ENCODE measurements around the gene PPP1R13L. TPM values are rescaled to one million over a fixed set of nuclear protein-coding genes. Genes with fewer than 3 reads are reported as not detected.
A peak's percentile ranks its signal among the peaks of the same experiment; 100 is the strongest.

Gene PPP1R13L
- total RNA-seq, 1 experiment from 2014 or later = 5.1 TPM

DNA sequence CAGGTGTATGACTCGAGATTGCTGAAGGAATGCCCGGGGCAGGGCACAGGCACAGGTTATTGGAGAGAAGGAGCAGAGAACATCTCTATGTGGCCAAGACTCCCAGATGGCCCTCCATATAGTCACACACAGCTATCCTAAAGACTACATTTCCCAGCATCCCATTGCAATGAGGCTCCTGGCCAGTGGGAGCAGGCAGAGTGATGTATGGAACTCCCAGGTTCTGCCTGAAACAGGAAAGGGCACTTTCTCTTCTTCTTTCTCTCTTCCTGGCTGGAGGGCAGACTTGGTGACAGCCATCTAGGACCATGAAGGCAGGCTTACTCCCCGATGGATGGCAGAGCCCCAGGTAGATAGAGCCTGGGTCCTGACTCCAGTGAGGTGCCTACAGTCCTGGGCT is 13.5 kb downstream of the PPP1R13L start:
- no peaks in the 10 kb centered on the region for H3K27me3 ChIP-seq (replicated peaks)
- DNase-seq (ENCODE audit: low read depth in 1 of 2, low spot score in 2 of 2) = no peak
- H3K27ac ChIP-seq = no peak overlapping the region
- no peaks in the 10 kb centered on the region for H3K9me3 ChIP-seq (replicated peaks)
- H3K4me3 ChIP-seq = no peak overlapping the region
- no peaks in the 10 kb centered on the region for H3K36me3 ChIP-seq
- H3K4me1 ChIP-seq (replicated peaks) = 0 out of 2 replicates have a peak, but pooled peaks cover 3% of the 10 kb centered on the region

DNA sequence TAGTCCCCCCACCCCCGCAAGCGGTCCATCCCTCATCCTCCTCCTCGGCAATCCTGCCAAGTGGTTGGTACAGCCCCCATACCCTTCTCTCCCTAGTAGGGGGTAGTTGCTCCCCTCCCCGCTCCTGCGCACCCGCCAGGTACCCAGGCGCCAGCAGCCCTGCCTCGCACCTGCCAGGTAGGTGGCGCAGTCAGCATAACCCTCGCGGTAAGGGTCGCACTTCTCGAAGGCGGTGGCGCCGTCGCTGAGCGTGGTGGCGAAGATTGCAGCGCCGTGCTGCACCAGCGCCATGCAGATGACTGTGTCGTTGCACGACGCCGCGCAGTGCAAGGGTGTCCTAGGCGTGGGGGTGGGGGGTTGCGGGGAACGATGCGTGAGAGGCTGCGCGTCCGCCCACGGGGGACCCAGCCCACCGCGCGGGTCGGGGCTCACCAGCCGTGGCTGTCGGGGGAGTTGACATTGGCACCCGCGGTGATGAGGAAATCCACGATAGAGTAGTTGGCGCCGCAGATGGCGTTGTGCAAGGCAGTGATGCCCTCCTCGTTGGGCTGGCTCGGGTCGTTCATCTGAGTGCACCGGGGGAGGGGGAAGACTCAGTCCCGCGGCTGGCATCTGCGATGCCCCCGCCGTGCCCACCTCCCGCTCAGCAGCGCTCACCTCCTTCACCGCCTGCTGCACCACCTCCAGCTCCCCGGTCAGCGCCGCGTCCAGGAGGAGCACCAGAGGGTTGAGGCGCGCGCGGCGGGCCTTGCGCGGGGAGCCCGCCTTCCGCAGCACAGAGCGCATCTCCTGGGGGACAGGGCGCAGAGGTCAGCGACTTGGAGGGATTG is 19.3 kb downstream of the PPP1R13L start:
- H3K9me3 ChIP-seq (replicated peaks) = no peaks in the 10 kb centered on the region
- H3K4me1 ChIP-seq (replicated peaks) = peaks cover 6% of the 10 kb centered on the region; the same call in 1 of the 2 replicates
- DNase-seq (ENCODE audit: low read depth in 1 of 2, low spot score in 2 of 2) = no peak
- H3K27ac ChIP-seq = no peak overlapping the region
- no peak overlapping the region for H3K4me3 ChIP-seq
- H3K27me3 ChIP-seq (replicated peaks) = no peaks in the 10 kb centered on the region
- no peaks in the 10 kb centered on the region for H3K36me3 ChIP-seq

DNA sequence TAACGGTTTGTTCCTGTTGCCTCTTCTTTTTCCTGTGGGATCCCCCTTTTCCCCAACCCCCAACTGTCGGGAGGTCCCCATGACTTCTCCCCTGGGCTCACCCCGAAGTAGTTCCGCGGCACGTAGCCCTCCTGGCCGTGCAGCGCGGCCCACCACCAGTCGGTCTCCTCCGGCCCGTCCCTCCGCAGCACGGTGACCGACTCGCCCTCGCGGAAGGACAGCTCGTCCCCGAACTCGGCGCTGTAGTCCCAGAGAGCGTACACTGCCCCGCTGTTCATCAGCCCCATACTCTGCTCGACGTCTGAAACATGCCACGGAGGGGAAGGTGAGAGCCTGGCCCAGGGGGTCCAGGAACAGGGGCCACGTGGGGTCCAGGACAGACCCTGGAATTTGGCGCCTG is 22.4 kb downstream of the PPP1R13L start:
- H3K9me3 ChIP-seq (replicated peaks) = 0 out of 2 replicates have a peak, but pooled peaks cover 3% of the 10 kb centered on the region
- H3K4me1 ChIP-seq (replicated peaks) = peaks cover 24% of the 10 kb centered on the region
- no peaks in the 10 kb centered on the region for H3K27me3 ChIP-seq (replicated peaks)
- DNase-seq (ENCODE audit: low read depth in 1 of 2, low spot score in 2 of 2) = no peak
- no peaks in the 10 kb centered on the region for H3K36me3 ChIP-seq
- H3K4me3 ChIP-seq = no peak overlapping the region
- H3K27ac ChIP-seq = no peak overlapping the region

DNA sequence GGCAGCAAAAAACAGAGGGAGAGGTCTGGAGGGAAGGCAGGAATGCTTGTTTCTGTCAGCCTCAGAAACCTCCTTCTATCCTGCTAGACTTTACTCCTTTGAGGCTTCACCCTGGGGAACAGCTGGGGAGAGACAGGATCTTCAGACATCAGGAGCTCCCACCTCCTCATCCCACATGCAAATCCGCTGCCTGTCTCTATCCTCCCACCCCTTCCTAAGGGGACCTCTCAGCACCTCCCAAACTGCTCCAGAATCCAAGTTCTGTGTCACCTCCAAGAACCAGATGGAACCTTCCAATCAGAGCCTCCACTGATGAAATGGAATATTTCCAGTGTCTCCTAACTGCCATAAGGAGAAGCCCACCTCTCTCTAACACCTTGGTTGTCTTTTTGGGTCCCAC is 24.8 kb downstream of the PPP1R13L start:
- Histone ChIP-seq H3K27me3 (replicated peaks) (no peaks in the 10 kb centered on the region), H3K27ac (peak overlapping the region; percentile 32; the same call in 1 of the 2 replicates), H3K4me1 (replicated peaks) (peaks cover 38% of the 10 kb centered on the region), H3K4me3 (no peak overlapping the region), H3K9me3 (replicated peaks) (0 out of 2 replicates have a peak, but pooled peaks cover 3% of the 10 kb centered on the region), H3K36me3 (no peaks in the 10 kb centered on the region)
- no peak for DNase-seq (ENCODE audit: low read depth in 1 of 2, low spot score in 2 of 2)

DNA sequence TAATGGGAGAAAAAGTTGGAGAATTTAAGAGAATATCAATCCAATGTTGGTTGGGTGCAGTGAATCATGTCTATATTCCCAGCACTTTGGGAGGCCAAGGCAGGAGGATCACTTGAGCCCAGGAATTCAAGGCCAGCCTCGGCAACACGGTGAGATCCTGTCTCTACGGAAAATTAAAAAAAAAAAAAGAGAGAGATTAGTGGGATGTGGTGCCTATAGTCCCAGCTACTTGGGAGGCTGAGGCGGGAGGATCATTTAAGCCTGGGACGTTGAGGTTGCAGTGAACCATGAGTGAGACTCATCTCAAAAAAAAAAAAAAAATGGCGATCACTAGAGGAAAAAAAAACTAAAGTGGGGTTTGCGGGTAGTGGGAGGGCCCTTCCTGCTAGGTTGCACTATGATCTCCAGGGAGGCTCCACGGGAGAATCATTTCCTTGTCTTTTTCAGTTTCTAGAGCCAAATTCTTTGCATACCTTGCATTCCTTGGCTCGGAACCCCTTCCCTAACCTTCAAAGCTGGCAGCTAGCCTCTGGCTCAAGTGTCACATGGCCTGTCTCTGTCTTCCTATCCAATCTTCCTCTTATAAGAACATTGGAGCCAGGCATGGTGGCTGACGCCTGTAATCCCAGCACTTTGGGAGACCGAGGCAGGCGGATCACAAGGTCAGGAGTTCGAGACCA is 28.7 kb downstream of the PPP1R13L start:
- peak; percentile 95 to 97 for DNase-seq (ENCODE audit: low read depth in 1 of 2, low spot score in 2 of 2)
- H3K27me3 ChIP-seq (replicated peaks) = no peaks in the 10 kb centered on the region
- H3K27ac ChIP-seq = peak overlapping the region; percentile 92
- H3K9me3 ChIP-seq (replicated peaks) = 0 out of 2 replicates have a peak, but pooled peaks cover 3% of the 10 kb centered on the region
- H3K4me1 ChIP-seq (replicated peaks) = peaks cover 44% of the 10 kb centered on the region
- no peak overlapping the region for H3K4me3 ChIP-seq
- no peaks in the 10 kb centered on the region for H3K36me3 ChIP-seq

DNA sequence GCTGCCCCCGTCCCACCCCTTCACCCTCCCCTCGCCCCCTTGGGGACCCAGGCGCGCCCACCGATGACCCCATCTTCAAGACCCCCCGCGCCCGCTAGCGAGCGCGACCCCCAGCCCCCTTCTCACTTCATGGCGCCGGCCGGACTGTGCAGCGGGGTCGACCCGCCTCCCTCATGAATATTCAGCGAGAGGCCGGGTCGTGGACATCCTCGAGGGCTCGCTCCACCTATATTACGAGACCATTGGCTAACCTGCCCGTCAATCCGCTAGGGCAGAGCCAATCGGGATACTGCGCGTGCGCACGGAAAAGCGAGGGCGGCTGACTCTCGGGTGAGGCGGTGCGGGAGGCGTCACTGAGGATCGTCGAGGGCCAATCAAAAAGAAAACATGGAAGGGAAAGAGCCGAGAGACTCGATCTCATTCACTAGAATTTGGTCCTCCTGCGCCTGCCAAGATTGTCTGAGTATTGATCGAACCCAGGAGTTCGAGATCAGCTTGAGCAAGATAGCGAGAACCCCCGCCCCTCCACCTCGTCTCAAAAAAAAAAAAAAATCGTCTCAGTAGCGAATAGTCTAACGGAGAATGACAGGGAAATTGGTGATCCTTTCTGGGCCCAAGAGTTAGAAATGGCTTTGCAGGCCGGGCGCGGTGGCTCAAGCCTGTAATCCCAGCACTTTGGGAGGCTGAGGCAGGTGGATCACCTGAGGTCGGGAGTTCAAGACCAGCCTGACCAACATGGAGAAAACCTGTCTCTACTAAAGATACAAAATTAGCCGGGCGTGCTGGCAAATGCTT is 34.3 kb downstream of the PPP1R13L start, which contains the start of gene ERCC2:
TSS of gene ERCC2 (minus strand) at position 164 of the 795 bp plus-strand sequence. CDS start at position 131, 33 bp downstream.
- peak within 1 kb of the TSS; percentile 52 for H3K27ac ChIP-seq

DNA sequence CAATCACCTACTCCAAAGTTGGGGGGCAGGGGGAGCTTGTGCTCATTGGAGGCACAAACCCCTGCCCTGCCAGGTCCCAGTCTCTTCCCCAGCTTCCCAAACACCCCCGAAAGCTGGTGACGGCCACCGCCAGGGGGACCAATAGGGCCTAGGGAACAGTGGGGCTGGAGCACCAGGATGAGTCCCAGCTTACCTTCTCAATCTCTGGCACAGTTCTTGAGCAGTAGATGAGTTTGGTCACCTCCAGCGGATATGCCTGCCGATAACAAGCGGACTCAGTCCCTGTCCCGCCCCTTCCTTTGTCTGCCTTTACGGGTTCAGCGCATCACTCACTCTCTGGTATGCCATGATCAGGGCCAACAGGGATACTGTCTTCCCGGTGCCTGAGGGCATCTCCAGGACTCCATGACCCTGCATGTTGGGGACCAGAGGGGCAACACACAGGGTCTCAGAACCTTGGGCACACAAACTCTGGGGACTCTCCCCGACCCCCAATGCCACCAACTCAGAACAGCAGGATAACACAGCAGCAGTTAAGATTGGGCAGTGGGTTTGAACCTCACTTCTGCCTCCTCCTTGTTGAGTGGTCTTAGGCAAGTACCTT is 36.0 kb downstream of the PPP1R13L start:
- peaks cover 18% of the 10 kb centered on the region for H3K4me1 ChIP-seq (replicated peaks)
- H3K27me3 ChIP-seq (replicated peaks) = no peaks in the 10 kb centered on the region
- H3K9me3 ChIP-seq (replicated peaks) = no peaks in the 10 kb centered on the region
- H3K27ac ChIP-seq = no peak overlapping the region
- no peak for DNase-seq (ENCODE audit: low read depth in 1 of 2, low spot score in 2 of 2)
- H3K4me3 ChIP-seq = no peak overlapping the region
- H3K36me3 ChIP-seq = peaks cover 60% of the 10 kb centered on the region

More for the DNA sequence above, 34.3 kb downstream of the PPP1R13L start, which contains the start of gene ERCC2:
- peak; percentile 96 to 99 for DNase-seq (ENCODE audit: low read depth in 1 of 2, low spot score in 2 of 2)
- Histone ChIP-seq H3K4me1 (replicated peaks) (peaks cover 25% of the 10 kb centered on the region), H3K27me3 (replicated peaks) (no peaks in the 10 kb centered on the region), H3K4me3 (peak within 1 kb of the TSS; percentile 74), H3K36me3 (peaks cover 42% of the 10 kb centered on the region), H3K9me3 (replicated peaks) (no peaks in the 10 kb centered on the region)

DNA sequence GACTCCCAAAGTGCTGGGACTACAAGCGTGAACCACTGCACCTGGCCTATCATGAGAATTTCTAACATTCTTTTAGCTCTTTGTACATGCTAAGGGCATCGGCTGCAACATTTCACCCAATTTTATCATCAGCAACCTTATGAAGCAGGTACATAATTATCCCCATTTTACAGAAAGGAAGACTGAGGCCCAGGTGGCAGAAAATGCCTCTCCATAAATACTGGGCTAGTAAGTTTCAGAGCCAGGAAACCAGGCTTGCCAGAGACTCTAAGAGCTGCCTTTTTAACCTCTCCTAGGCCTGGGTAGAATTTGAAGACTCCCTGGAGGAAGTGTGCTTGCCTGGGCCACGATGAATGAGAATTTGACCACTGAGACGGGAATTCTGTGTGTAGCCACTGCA is 36.7 kb downstream of the PPP1R13L start:
- Histone ChIP-seq H3K36me3 (peaks cover 67% of the 10 kb centered on the region), H3K27ac (no peak overlapping the region), H3K27me3 (replicated peaks) (no peaks in the 10 kb centered on the region), H3K4me1 (replicated peaks) (peaks cover 18% of the 10 kb centered on the region), H3K9me3 (replicated peaks) (no peaks in the 10 kb centered on the region), H3K4me3 (no peak overlapping the region)
- DNase-seq (ENCODE audit: low read depth in 1 of 2, low spot score in 2 of 2) = no peak

DNA sequence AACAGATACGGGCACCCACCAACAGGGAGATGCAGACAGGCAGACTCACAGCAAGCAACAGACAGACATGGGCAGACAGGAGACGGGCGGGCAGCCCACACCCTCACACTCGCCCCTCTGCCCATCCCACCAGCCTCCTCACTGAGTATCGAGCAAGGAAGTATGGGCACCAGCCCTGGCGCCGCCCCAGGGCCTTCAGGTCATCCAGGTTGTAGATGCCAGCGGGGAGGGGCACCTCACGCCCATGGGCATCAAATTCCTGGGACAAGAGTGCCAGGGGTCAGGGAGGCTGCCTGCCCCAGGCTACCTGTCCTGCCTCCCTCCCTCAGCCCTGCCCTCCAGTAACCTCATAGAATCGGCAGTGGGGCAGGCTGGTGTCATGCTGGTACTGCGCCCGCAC is 40.2 kb downstream of the PPP1R13L start:
- H3K4me3 ChIP-seq = no peak overlapping the region
- H3K27me3 ChIP-seq (replicated peaks) = no peaks in the 10 kb centered on the region
- H3K36me3 ChIP-seq = peaks cover 90% of the 10 kb centered on the region
- no peak overlapping the region for H3K27ac ChIP-seq
- H3K4me1 ChIP-seq (replicated peaks) = peaks cover 11% of the 10 kb centered on the region
- no peak for DNase-seq (ENCODE audit: low read depth in 1 of 2, low spot score in 2 of 2)
- H3K9me3 ChIP-seq (replicated peaks) = no peaks in the 10 kb centered on the region

DNA sequence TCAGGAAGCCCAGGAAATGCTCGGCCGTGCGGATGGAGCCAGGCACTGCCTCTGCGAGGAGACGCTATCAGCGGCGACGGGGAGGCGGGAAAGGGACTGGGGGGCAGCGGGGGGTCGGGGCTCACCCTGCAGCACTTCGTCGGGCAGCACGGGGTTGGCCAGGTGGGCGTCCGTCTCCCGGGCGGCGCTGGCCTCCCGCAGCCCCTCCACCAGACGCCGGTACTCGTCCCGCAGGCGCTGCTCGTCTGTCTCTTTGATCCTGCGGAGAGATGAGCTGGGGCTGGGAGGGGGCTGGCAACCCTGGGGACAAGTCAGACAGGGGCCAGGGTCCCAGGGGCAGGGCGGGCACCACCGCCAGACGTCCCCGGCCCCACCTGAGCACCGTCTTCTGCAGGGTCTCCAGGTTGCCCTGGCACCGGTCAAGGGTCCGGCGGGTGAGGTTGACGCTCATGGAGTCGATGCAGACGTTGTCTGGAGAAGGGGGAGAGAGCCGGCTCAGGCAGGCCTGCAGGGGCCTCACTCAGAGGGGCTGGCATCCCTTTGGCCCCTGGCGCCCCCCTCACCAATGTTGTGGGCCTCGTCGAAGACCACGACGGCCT is 40.9 kb downstream of the PPP1R13L start:
- no peak for DNase-seq (ENCODE audit: low read depth in 1 of 2, low spot score in 2 of 2)
- H3K9me3 ChIP-seq (replicated peaks) = no peaks in the 10 kb centered on the region
- no peaks in the 10 kb centered on the region for H3K27me3 ChIP-seq (replicated peaks)
- no peak overlapping the region for H3K4me3 ChIP-seq
- no peak overlapping the region for H3K27ac ChIP-seq
- H3K4me1 ChIP-seq (replicated peaks) = peaks cover 4% of the 10 kb centered on the region
- H3K36me3 ChIP-seq = peaks cover 91% of the 10 kb centered on the region

DNA sequence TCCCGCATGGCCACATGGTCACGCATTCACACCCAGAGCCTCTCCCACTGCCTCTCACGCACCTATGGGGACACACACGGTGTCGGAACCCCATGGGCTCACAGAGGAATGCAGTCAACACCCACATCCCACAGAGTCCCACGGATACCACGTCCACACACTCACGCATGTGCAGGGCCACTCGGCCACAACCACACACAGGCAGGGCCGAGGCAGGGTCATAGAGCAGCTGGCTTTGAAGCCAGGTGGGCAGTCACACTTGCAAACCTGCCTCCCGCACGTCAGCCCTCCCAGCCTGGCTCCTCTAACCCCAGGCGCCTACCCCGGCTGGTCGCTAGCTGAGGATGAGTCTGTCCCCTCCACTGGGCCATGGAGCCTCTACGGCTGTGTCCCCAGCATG is 42.6 kb downstream of the PPP1R13L start:
- H3K27me3 ChIP-seq (replicated peaks) = no peaks in the 10 kb centered on the region
- DNase-seq (ENCODE audit: low read depth in 1 of 2, low spot score in 2 of 2) = no peak
- no peak overlapping the region for H3K27ac ChIP-seq
- no peaks in the 10 kb centered on the region for H3K4me1 ChIP-seq (replicated peaks)
- no peak overlapping the region for H3K4me3 ChIP-seq
- no peaks in the 10 kb centered on the region for H3K9me3 ChIP-seq (replicated peaks)
- peaks cover 93% of the 10 kb centered on the region for H3K36me3 ChIP-seq

DNA sequence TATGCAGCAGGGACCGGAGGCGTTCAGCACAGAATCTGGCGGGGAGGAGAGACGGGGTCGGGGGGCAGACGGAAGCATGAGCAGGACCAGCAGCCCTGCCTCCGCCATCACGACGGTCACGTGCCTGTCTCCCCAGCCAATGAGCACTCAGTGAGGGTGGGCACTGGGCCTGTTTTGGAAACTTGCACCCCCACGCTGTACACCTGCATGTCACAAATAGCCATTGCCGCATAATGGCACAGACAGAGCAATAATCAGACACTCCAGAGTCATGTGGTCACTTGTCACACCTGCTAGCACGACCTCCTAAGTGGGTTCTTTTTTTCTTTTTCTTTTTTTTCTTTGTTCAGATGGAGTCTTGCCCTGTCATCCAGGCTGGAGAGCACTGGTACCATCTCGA is 43.3 kb downstream of the PPP1R13L start:
- no peak overlapping the region for H3K4me3 ChIP-seq
- DNase-seq (ENCODE audit: low read depth in 1 of 2, low spot score in 2 of 2) = no peak
- H3K9me3 ChIP-seq (replicated peaks) = no peaks in the 10 kb centered on the region
- H3K36me3 ChIP-seq = peaks cover 93% of the 10 kb centered on the region
- no peak overlapping the region for H3K27ac ChIP-seq
- no peaks in the 10 kb centered on the region for H3K4me1 ChIP-seq (replicated peaks)
- H3K27me3 ChIP-seq (replicated peaks) = no peaks in the 10 kb centered on the region

Measured in SJSA1 (cell line).